ENCODE measurements around the gene PRKG1. TPM values are rescaled to one million over a fixed set of nuclear protein-coding genes. Genes with fewer than 3 reads are reported as not detected.

Gene PRKG1
- polyA plus RNA-seq, 3 donors, result 12.9 to 15.4 (median 13.7) TPM

- no peak for DNase-seq (ENCODE audit: low read depth in 3 of 3, low spot score in 2 of 3)
These were observed 1182.8 kb downstream of the PRKG1 start for GRCh38 chr10:52256832-52257691.

GRCh38 chr10:52257692-52258075 lies 1183.4 kb downstream of the PRKG1 start:
- DNase-seq (ENCODE audit: low read depth in 3 of 3, low spot score in 2 of 3), result no peak

GRCh38 chr10:52258799-52259425 lies 1184.6 kb downstream of the PRKG1 start:
- DNase-seq (ENCODE audit: low read depth in 3 of 3, low spot score in 2 of 3), result no peak

DNA sequence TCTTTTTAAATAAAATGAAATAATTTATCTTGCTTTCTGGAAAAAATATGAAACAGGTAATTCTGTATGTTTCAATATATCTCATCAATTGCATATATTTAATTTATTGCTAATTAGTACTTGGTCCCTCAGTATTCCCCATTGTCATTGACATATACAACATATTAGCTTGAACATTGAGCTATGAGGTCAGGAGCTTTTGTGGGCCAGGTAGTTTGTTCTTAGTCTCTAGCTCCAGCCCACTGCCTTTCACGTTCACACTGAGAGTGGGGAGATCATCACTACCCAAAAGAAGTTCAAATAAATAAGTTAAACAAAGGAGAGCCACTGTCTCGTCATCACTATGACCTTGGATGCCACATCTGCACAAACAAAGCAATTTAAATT lies 1185.1 kb downstream of the PRKG1 start:
- no peak for DNase-seq (ENCODE audit: low read depth in 3 of 3, low spot score in 2 of 3)

DNA sequence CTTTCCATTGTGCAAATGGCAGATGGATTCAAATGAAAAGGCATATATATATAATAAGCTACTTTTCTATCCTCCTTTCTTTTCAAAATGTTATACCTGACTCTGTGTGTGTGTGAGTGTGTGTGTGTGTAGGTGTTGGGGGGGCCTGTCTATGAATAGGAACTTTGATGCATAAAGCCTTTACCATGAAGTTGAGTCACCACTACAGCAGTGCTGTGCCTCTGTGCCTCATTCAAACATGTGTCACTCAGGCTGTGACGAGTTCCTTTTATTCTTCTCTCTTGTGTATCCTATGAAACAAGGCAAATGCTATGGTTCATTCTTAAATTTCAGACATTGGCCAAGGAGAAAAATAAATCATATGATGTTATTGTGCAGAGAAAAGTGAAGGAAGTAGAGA lies 1187.1 kb downstream of the PRKG1 start:
- no peak for DNase-seq (ENCODE audit: low read depth in 3 of 3, low spot score in 2 of 3)

DNA sequence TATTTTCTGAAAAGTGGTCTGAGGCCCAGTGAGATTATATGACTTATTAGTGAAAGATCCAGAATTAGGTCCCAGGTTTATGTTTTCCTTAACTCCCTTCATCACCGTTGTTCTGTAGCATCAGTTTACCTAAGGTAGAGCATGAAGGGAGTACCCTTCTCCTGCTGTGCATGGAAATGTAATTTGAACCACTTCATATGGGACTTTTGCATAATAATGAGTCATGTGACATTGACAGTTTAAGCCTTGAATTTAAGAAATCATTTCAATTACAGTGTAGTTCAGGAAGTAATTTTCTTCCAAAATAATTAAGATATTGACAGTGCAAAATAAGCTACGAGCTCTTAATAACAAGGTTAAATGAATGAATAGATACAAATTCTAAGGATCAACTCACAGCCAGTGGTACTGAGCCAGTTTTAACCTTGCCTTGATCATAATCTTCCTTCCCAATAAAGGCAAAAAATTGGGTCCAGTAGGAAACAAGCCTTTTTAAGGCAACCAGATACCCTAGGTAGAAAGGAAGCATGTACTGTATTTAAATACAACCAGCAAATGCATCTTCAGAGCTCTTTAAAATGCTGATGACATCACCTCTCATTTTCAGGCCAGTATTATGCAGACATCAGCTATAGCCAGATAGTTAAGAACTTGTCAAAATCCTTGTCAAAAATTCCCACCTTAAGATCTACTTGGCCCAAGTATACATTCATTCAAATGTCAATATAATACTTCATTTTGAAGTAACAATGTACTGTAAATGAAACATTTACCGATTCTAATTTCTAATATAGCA lies 1191.0 kb downstream of the PRKG1 start:
- DNase-seq (ENCODE audit: low read depth in 3 of 3, low spot score in 2 of 3), result no peak

GRCh38 chr10:52266858-52267257 lies 1192.6 kb downstream of the PRKG1 start:
- DNase-seq (ENCODE audit: low read depth in 3 of 3, low spot score in 2 of 3), result no peak

DNA sequence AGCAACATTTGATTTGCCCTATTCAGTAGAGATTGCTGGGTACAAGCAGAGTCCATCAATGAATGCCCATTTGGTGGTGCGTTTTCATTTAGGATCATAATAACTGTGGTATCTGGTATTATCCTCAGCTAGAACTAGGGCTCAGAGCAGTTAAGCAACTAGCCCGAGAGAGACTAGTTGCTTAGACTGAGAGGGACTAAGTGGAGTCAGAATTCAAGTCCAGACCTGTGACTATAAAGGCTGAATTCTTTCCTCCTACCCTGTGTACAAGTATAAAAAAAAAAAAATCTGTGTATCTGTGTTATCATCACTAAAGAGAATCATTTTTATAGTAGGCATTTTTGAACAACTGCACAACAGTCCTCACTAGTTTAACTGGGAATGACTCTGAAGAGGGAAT lies 1194.5 kb downstream of the PRKG1 start:
- no peak for DNase-seq (ENCODE audit: low read depth in 3 of 3, low spot score in 2 of 3)

DNA sequence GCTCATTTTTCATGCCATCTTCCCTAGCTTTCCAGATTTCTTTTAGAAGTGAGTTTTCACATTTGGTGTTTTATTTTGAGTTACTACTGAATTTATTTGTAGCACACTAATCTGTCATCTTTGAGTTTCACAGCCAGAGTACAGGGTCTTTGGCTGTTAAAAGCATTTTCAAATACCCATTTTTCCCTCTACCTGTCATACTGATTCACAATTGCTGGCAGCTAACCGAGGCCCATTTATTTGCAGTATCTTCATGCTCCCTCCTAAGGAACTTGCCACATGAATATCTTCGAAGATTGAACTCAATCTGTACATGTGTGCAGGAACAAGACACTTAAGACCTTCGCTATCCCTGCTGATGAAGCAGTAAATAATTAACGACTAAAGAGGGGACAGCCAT lies 1194.9 kb downstream of the PRKG1 start:
- no peak for DNase-seq (ENCODE audit: low read depth in 3 of 3, low spot score in 2 of 3)

DNA sequence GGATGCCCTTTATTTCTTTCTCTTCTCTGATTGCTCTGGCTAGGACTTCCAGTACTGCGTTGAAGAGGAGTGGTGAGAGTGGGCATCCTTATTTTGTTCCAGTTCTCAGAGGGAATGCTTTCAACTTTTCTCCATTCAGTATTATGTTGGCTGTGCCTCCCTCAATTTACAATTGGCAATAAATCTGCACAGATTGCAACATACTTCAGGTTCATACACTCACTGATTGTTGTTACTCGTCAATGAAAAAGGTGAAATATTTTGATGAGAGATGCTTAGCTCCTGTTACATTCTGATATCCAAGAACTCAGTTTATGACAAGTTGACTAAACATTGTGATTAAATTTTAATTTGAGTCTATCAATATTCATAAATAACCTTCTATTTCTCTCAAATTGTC lies 1201.9 kb downstream of the PRKG1 start:
- no peak for DNase-seq (ENCODE audit: low read depth in 3 of 3, low spot score in 2 of 3)

DNA sequence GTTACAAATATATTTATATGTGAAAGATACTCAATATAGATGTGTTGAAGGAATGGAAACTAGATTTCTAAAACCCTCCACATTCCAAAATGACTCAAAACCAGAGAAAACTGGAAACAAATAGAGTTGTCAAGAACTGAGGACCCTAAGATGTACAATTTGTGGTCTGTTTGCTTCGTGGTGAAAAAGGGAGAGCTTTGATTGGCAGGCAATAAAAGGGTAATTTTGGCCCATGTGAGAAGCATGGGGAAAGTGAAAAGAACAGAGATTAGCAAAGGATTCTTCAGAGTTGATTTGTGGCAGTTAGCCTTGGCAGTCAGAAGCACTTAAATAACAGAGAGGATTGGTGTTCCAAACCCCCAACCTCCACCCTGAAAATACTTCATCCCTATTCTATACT lies 1202.7 kb downstream of the PRKG1 start:
- no peak for DNase-seq (ENCODE audit: low read depth in 3 of 3, low spot score in 2 of 3)

- no peak for DNase-seq (ENCODE audit: low read depth in 3 of 3, low spot score in 2 of 3)
These were observed 1205.3 kb downstream of the PRKG1 start for GRCh38 chr10:52279546-52279945.

GRCh38 chr10:52280051-52280450 lies 1205.8 kb downstream of the PRKG1 start:
- no peak for DNase-seq (ENCODE audit: low read depth in 3 of 3, low spot score in 2 of 3)

GRCh38 chr10:52283174-52283573 lies 1208.9 kb downstream of the PRKG1 start:
- DNase-seq (ENCODE audit: low read depth in 3 of 3, low spot score in 2 of 3), result no peak

- DNase-seq (ENCODE audit: low read depth in 3 of 3, low spot score in 2 of 3), result no peak
These were observed 1210.2 kb downstream of the PRKG1 start for GRCh38 chr10:52284416-52285013.

- DNase-seq (ENCODE audit: low read depth in 3 of 3, low spot score in 2 of 3), result no peak
These were observed 1213.6 kb downstream of the PRKG1 start for GRCh38 chr10:52287866-52288265.

DNA sequence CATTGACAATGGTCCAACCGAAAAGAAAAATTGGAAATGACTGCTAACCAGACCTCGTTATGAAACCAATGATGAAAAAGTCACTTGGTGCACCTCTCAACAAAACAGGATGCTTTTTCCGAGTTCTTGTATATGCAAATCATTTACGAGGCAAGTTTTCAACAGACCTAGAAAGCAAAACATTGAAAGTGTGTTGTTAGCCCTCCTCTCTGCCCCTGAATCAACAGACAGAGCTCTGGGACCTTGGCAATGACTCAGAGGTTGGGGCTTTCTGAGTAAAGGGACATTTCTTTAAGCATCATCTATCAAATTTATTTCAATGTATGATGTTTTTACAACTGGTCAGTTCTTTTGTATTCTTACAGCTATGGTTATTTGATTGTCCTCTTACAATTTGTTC lies 1223.5 kb downstream of the PRKG1 start:
- no peak for DNase-seq (ENCODE audit: low read depth in 3 of 3, low spot score in 2 of 3)

GRCh38 chr10:52300599-52301277 lies 1226.5 kb downstream of the PRKG1 start:
- no peak for DNase-seq (ENCODE audit: low read depth in 3 of 3, low spot score in 2 of 3)

- peak in 2 of 3 donors; percentile 61 to 68 for DNase-seq (ENCODE audit: low read depth in 3 of 3, low spot score in 2 of 3)
These were observed 1234.2 kb downstream of the PRKG1 start for GRCh38 chr10:52308251-52309031.

DNA sequence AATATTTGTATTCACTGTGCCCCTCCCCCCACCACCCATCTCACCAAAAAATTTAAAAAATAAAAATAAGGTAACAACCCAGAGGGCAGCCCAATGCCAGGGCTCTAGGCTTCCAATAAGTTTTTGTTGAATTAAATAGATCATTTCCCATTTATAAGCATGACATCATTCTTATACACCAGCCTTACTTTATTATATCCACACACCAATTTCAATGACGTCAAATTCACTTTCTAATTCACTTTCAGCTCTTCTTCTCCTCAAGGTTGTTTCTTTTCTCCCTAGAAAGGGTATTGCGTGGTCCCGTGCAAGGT lies 1238.6 kb downstream of the PRKG1 start:
- no peak for DNase-seq (ENCODE audit: low read depth in 3 of 3, low spot score in 2 of 3)

All from right renal cortex interstitium (tissue), 3 donors.